ENCODE data around the gene FRY. TPM values are rescaled to one million over a fixed set of nuclear protein-coding genes. Genes with fewer than 3 reads are reported as not detected.
"Not testable (repeated sequence)": the region's sequence is repeated elsewhere in the genome, so short reads cannot be mapped to it uniquely, and the experiment has no call there.

Gene FRY
- total RNA-seq, 1 donor from 2014 or later: 4.5 TPM

DNA sequence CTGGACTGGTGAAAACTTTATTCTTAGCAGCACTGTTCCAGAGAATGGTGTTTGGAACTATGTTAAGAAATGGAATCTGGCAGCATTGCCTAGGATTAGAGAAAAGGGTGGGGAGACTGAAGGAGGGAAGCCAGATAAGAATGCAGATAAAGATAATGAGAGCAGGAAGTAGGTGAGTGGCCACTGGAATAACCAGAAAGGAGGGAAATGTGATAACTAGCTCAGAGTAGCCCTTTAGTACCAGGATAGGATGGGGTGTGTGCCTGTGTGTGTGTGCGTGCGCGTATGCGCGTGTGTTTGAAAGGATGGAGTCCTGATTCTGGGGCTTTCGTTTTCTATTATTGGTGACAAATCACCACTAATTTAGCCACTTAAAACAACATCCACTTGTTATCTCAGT lies 33.4 kb upstream of the FRY start:
- no peak for DNase-seq (ENCODE audit: low spot score)
- Mint-ChIP-seq H3K4me1 (ENCODE audit: unreplicated experiment) (peaks cover 3% of the 10 kb centered on the region), H3K27ac (ENCODE audit: unreplicated experiment) (no peak overlapping the region), H3K4me3 (ENCODE audit: unreplicated experiment) (no peak overlapping the region), H3K27me3 (ENCODE audit: unreplicated experiment) (peaks cover 2% of the 10 kb centered on the region), H3K36me3 (ENCODE audit: low read depth, unreplicated experiment) (no peaks in the 10 kb centered on the region), H3K9me3 (ENCODE audit: unreplicated experiment) (no peaks in the 10 kb centered on the region)
- no peak for TF ChIP-seq CTCF (IDR thresholded peaks at IDR 0.05; ENCODE audit: unreplicated experiment)

GRCh38 chr13:32000754-32001153 lies 30.8 kb upstream of the FRY start:
- H3K9me3 Mint-ChIP-seq (ENCODE audit: unreplicated experiment); H3K4me1 Mint-ChIP-seq (ENCODE audit: unreplicated experiment); H3K4me3 Mint-ChIP-seq (ENCODE audit: unreplicated experiment): not testable (repeated sequence)

GRCh38 chr13:32001154-32001768 lies 30.3 kb upstream of the FRY start:
- Mint-ChIP-seq H3K27me3 (ENCODE audit: unreplicated experiment) (peaks cover 2% of the 10 kb centered on the region), H3K4me3 (ENCODE audit: unreplicated experiment) (no peak overlapping the region), H3K36me3 (ENCODE audit: low read depth, unreplicated experiment) (no peaks in the 10 kb centered on the region), H3K9me3 (ENCODE audit: unreplicated experiment) (no peaks in the 10 kb centered on the region), H3K27ac (ENCODE audit: unreplicated experiment) (no peak overlapping the region), H3K4me1 (ENCODE audit: unreplicated experiment) (peaks cover 3% of the 10 kb centered on the region)
- TF ChIP-seq CTCF (IDR thresholded peaks at IDR 0.05; ENCODE audit: unreplicated experiment): peak; percentile 69
- peak; percentile 29 for DNase-seq (ENCODE audit: low spot score)

More at GRCh38 chr13:32000754-32001153, 30.8 kb upstream of the FRY start:
- H3K27ac Mint-ChIP-seq (ENCODE audit: unreplicated experiment); H3K36me3 Mint-ChIP-seq (ENCODE audit: low read depth, unreplicated experiment); H3K27me3 Mint-ChIP-seq (ENCODE audit: unreplicated experiment); DNase-seq (ENCODE audit: low spot score): not testable (repeated sequence)

DNA sequence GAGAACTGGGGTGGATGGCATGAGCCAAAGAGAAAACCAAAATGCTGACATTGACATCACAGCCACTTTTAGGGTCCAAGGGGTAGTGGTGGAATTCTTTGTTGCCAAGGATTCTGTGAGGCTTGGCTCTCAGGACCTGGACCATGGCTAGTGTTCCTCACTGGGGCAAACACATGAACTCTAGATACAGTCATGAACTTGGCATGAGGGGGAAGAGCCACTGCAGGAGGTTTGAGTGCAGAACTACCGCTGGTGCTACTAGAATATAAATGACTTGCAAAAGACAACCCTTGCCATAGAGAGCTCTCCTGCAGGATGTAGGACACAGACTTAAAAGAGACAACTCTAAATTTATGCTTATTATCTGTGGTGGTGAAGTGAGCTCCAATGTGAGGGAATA lies 29.8 kb upstream of the FRY start:
- Mint-ChIP-seq H3K36me3 (ENCODE audit: low read depth, unreplicated experiment) (no peaks in the 10 kb centered on the region), H3K27me3 (ENCODE audit: unreplicated experiment) (peaks cover 2% of the 10 kb centered on the region), H3K27ac (ENCODE audit: unreplicated experiment) (no peak overlapping the region), H3K9me3 (ENCODE audit: unreplicated experiment) (no peaks in the 10 kb centered on the region), H3K4me3 (ENCODE audit: unreplicated experiment) (no peak overlapping the region), H3K4me1 (ENCODE audit: unreplicated experiment) (peaks cover 3% of the 10 kb centered on the region)
- DNase-seq (ENCODE audit: low spot score): no peak
- TF ChIP-seq CTCF (IDR thresholded peaks at IDR 0.05; ENCODE audit: unreplicated experiment): no peak

DNA sequence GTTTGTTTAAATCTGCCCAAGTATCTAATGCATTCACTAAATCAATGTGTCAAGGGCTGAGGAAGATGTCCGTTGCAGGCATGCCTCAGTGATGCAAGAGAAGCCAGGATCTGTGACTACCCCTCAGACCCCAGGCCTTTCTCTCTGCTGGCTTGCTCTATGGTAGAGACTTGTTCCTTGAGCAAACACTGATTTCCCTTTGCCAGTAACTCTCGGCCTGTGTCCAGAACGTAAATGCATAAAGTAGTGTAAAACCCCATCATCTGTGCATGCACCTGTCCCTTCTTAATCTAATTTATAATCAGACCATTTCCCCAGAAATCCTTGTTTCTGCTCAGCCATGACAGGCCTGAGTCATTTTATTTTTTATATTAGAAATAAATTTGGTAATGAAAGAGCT lies 28.7 kb upstream of the FRY start:
- Mint-ChIP-seq H3K9me3 (ENCODE audit: unreplicated experiment) (no peaks in the 10 kb centered on the region), H3K27ac (ENCODE audit: unreplicated experiment) (no peak overlapping the region), H3K27me3 (ENCODE audit: unreplicated experiment) (peaks cover 2% of the 10 kb centered on the region), H3K4me1 (ENCODE audit: unreplicated experiment) (peaks cover 3% of the 10 kb centered on the region), H3K4me3 (ENCODE audit: unreplicated experiment) (no peak overlapping the region), H3K36me3 (ENCODE audit: low read depth, unreplicated experiment) (no peaks in the 10 kb centered on the region)
- DNase-seq (ENCODE audit: low spot score): no peak
- TF ChIP-seq CTCF (IDR thresholded peaks at IDR 0.05; ENCODE audit: unreplicated experiment): no peak
